HepG2 (cell line): ENCODE measurements around the gene VWCE. TPM values are rescaled to one million over a fixed set of nuclear protein-coding genes. Genes with fewer than 3 reads are reported as not detected.

Experiments
- ATAC-seq: fragments of 200-7000 bp; cut with Tn5 transposase; 3 replicates; pipeline ENCODE4 v1.9.1; 2020; ENCODE audit warnings: mild to moderate bottlenecking, moderate library complexity
- BruUV-seq: library from RNA; stranded (reverse); fragments of 400-500 nt; replicated peaks from 2 replicates; lab custom pipeline; 2021; lab: Mats Ljungman, UMichigan
- CTCF ChIA-PET: fragments of 300-600 bp; formaldehyde crosslinking; extraction: SDS; loops from one replicate; lab custom pipeline; 2021; ENCODE audit warnings: low total read pairs, inconsistent platforms, low intra/inter-chr PET ratio; lab: Yijun Ruan, JAX
- POLR2A ChIA-PET: fragments of 350-600 bp; sonication (Branson Sonifier 250); formaldehyde crosslinking; loops from one replicate; lab custom pipeline; 2020; ENCODE audit warnings: antibody characterized with exemption, inconsistent platforms; lab: Yijun Ruan, JAX
- DNase-seq: peaks from one replicate; pipeline ENCODE4 v3.0.0-alpha.2; 2015; ENCODE audit warnings: low spot score
- FAIRE-seq: peaks from 3 replicates; lab custom pipeline; 2011; peaks lifted over from hg19 to GRCh38; lab: Jason Lieb, UNC
- H2AFZ ChIP-seq: one replicate; pipeline ENCODE4 v1.6.1; 2011; ENCODE audit warnings: low read length, inconsistent platforms
- H3K27ac ChIP-seq: fragments of 300-600 bp; 3 replicates; pipeline ENCODE4 v1.8.0; 2011; ENCODE audit warnings: mixed run types, mild to moderate bottlenecking, mixed read lengths, low read length, inconsistent platforms; ENCODE audit not compliant: insufficient read depth; ENCODE audit errors: extremely low read length
- H3K27me3 ChIP-seq, 2 experiments: fragments of 200-600 bp in 1 of 2; 2 replicates in 1 of 2; 3 replicates in 1 of 2; pipeline versions ENCODE4 v1.6.0 to v1.8.0; 2011; ENCODE audit warnings: low read length in 2 of 2, mild to moderate bottlenecking in 2 of 2, moderate library complexity in 2 of 2, inconsistent platforms in 1 of 2; ENCODE audit not compliant: insufficient read depth in 2 of 2, control insufficient read depth in 1 of 2
- H3K36me3 ChIP-seq, 2 experiments: fragments of 200-600 bp in 1 of 2; replicated peaks in 1 of 2; 2 replicates in 1 of 2; 3 replicates in 1 of 2; pipeline versions ENCODE4 v1.5.1 to v1.8.0; 2011; ENCODE audit warnings: low read length in 2 of 2, inconsistent platforms in 1 of 2; ENCODE audit not compliant: insufficient read depth in 2 of 2, control insufficient read depth in 1 of 2
- H3K4me1 ChIP-seq: 2 replicates; pipeline ENCODE4 v1.5.1; 2012; ENCODE audit warnings: low read length, inconsistent platforms; ENCODE audit not compliant: insufficient read depth
- H3K4me2 ChIP-seq: 2 replicates; pipeline ENCODE4 v1.6.0; 2011; ENCODE audit warnings: low read depth, low read length, inconsistent platforms
- H3K4me3 ChIP-seq, 3 experiments: fragments of 200-600 bp in 1 of 3; sonication (generic), shearing (Covaris generic) in 1 of 3; replicated peaks in 1 of 3; 2 replicates each; pipeline ENCODE4 v1.5.1; 2011 to 2016; ENCODE audit warnings: low read length in 3 of 3, inconsistent platforms in 2 of 3, low read depth in 2 of 3, mild to moderate bottlenecking in 2 of 3, control low read depth in 1 of 3, mixed read lengths in 1 of 3; ENCODE audit not compliant: insufficient read depth in 1 of 3
- H3K79me2 ChIP-seq: one replicate; pipeline ENCODE4 v1.6.1; 2011; ENCODE audit warnings: low read length, inconsistent platforms; ENCODE audit not compliant: insufficient read depth
- H3K9ac ChIP-seq: 2 replicates; pipeline ENCODE4 v1.6.0; 2011; ENCODE audit warnings: mild to moderate bottlenecking, low read depth, low read length, inconsistent platforms; ENCODE audit not compliant: insufficient read depth
- H3K9me3 ChIP-seq: 2 replicates; pipeline ENCODE4 v1.5.1; 2012; ENCODE audit warnings: mild to moderate bottlenecking, low read length
- H4K20me1 ChIP-seq: 2 replicates; pipeline ENCODE4 v1.6.0; 2011; ENCODE audit warnings: inconsistent platforms, mild to moderate bottlenecking, low read length, moderate library complexity; ENCODE audit not compliant: insufficient read depth
- BATF2 ChIP-seq: sonication (generic); formaldehyde crosslinking; IDR thresholded peaks from 2 replicates; pipeline ENCODE4 v1.8.0; 2022; ENCODE audit warnings: mild to moderate bottlenecking, missing genetic modification reagents, moderate library complexity
- PITX1 ChIP-seq: sonication (generic); formaldehyde crosslinking; IDR thresholded peaks from 2 replicates; pipeline ENCODE4 v1.5.1; 2020; ENCODE audit warnings: mild to moderate bottlenecking, missing genetic modification reagents
- SNAPC5 ChIP-seq: sonication (generic); formaldehyde crosslinking; IDR thresholded peaks from 2 replicates; pipeline ENCODE4 v1.8.1; 2023; ENCODE audit warnings: mild to moderate bottlenecking, missing genetic modification reagents, borderline replicate concordance
- ZNF101 ChIP-seq: sonication (generic); formaldehyde crosslinking; IDR thresholded peaks from 2 replicates; pipeline ENCODE4 v1.4.0; 2020; ENCODE audit warnings: mild to moderate bottlenecking, low read depth, missing genetic modification reagents, borderline replicate concordance
- ZNF614 ChIP-seq: IDR thresholded peaks from 2 replicates; pipeline ENCODE4 v1.6.1; 2018; ENCODE audit warnings: missing biosample characterization, missing genetic modification reagents, inconsistent platforms, borderline replicate concordance
- ZNF639 ChIP-seq: conservative IDR thresholded peaks from 2 replicates; pipeline ENCODE4 v1.6.1; 2018; ENCODE audit warnings: missing genetic modification reagents
- WGBS: methylation state at CpG from one replicate; pipeline ENCODE4 v1.1.6; 2017; ENCODE audit warnings: low lambda C conversion rate; 5-methylcytosine and 5-hydroxymethylcytosine counted together
- in situ Hi-C: cut with HindIII; loops from 2 replicates; pipeline ENCODE4 v1.10.0; 2017; ENCODE audit warnings: low pct_unique_long_range_greater_than_20kb; ENCODE audit not compliant: extremely low pct_ligation_motif_present
- intact Hi-C: fragments of 100-400 bp; cut with micrococcal nuclease; formaldehyde crosslinking; loops from one replicate; pipeline ENCODE4 v1.10.0; 2022; ENCODE audit not compliant: unreplicated experiment
- polyA plus RNA-seq, 8 experiments: library from polyadenylated mRNA; depleted of rRNA in 3 of 8; stranded (reverse) in 7 of 8; unstranded in 1 of 8; fragments of >200 nt; fragmentation: Illumina TruSeq in 4 of 8; extraction: Trizol in 4 of 8; gene quantifications; 2 replicates each; pipeline versions ENCODE4 v1.2.1 to v1.2.3, GENCODE V29; 2011 to 2016; ENCODE audit warnings: low read depth in 4 of 8, missing spikeins in 1 of 8, mixed read lengths in 1 of 8; ENCODE audit not compliant: insufficient read depth in 1 of 8
- total RNA-seq, 5 experiments: library from RNA; depleted of rRNA; stranded (reverse); fragments of >200 nt; fragmentation: Illumina TruSeq; extraction: Trizol; gene quantifications; 2 replicates each; pipeline ENCODE4 v1.2.3, GENCODE V29; 2016; ENCODE audit warnings: low read depth in 1 of 5

VWCE gene
- total and polyA plus RNA-seq, 2 of the 13 experiments (the other 11 are each of a cell fraction or from before 2014, with no cell fraction given) = 27.6 to 58.3 TPM

- no TSS peak for BruUV-seq
- H3K27ac ChIP-seq = no peak overlapping the region
- no peaks in the 10 kb centered on the region for H3K9me3 ChIP-seq
- in situ Hi-C loops = no loop called here
- H4K20me1 ChIP-seq = peaks cover 7% of the 10 kb centered on the region; the same call in 1 of the 2 replicates
- H3K4me2 ChIP-seq = no peak overlapping the region
- no peak overlapping the region for H2AFZ ChIP-seq
- ATAC-seq (no peak), FAIRE-seq (no peak), DNase-seq (no peak)
- no peak overlapping the region for H3K9ac ChIP-seq
- peaks cover 8% of the 10 kb centered on the region for H3K4me1 ChIP-seq
- H3K4me3 ChIP-seq = no peak overlapping the region
- H3K36me3 ChIP-seq = peaks cover 54 to 86% of the 10 kb centered on the region in 2 experiments
- no peaks in the 10 kb centered on the region for H3K27me3 ChIP-seq
- H3K79me2 ChIP-seq = peaks cover 14% of the 10 kb centered on the region
- WGBS = 96% methylated on average over 4 of the region's 4 CpGs
- POLR2A ChIA-PET = interaction anchor here (1.7 kb wide), 1 partner anchor 20 kb away, joined by 4 read pairs; the partner anchor contains the start of genes CYB561A3 and TMEM138
- CTCF ChIA-PET = no interaction called here
- TF ChIP-seq PITX1 (CRISPR knock-in tag) (no peak), ZNF101 (CRISPR knock-in tag) (no peak), SNAPC5 (CRISPR knock-in tag) (no peak), ZNF639 (no peak), ZNF614 (CRISPR knock-in tag) (no peak)
- TF ChIP-seq, all 625 proteins: peak for 0
- intact Hi-C loops = no loop called here
These were observed 46.6 kb upstream of the VWCE start for GRCh38 chr11:61341706-61342105.

GRCh38 chr11:61340979-61341378 lies 45.9 kb upstream of the VWCE start:
- ChIA-PET POLR2A (interaction anchor here (1.7 kb wide), 1 partner anchor 21 kb away, joined by 4 read pairs; the partner anchor contains the start of genes CYB561A3 and TMEM138), CTCF (no interaction called here)
- WGBS = 100% methylated on average over 2 of the region's 2 CpGs
- ATAC-seq (no peak), FAIRE-seq (no peak), DNase-seq (no peak)
- H3K9ac ChIP-seq = no peak overlapping the region
- H3K36me3 ChIP-seq = peaks cover 49 to 79% of the 10 kb centered on the region in 2 experiments
- H2AFZ ChIP-seq = no peak overlapping the region
- peaks cover 15% of the 10 kb centered on the region for H3K4me1 ChIP-seq
- no peak for TF ChIP-seq BATF2 (CRISPR knock-in tag)
- H3K27ac ChIP-seq = no peak overlapping the region
- no peaks in the 10 kb centered on the region for H3K9me3 ChIP-seq
- peaks cover 6% of the 10 kb centered on the region; the same call in 1 of the 2 replicates for H4K20me1 ChIP-seq
- in situ Hi-C loops (no loop called here), intact Hi-C loops (no loop called here)
- H3K79me2 ChIP-seq = peaks cover 21% of the 10 kb centered on the region
- no TSS peak for BruUV-seq
- H3K4me3 ChIP-seq = no peak overlapping the region
- no peak overlapping the region for H3K4me2 ChIP-seq
- H3K27me3 ChIP-seq = no peaks in the 10 kb centered on the region
